Psoas muscle (tissue), 8 donors: Measurements from ENCODE around the gene OAF. TPM values are rescaled to one million over a fixed set of nuclear protein-coding genes. Genes with fewer than 3 reads are reported as not detected.
"Not testable (repeated sequence)": the region's sequence is repeated elsewhere in the genome, so short reads cannot be mapped to it uniquely, and the experiment has no call there.

ENCODE experiments used
- ATAC-seq, 4 donors: fragments of 200-7000 bp; cut with Tn5 transposase; one replicate each; pipeline ENCODE4 v1.9.1; 2020; ENCODE audit warnings: moderate library complexity in 3 of 4, mild to moderate bottlenecking in 2 of 4
- DNase-seq, 2 donors: peaks; one replicate each; pipeline ENCODE4 v3.0.0-alpha.2; 2020
- H3K27ac ChIP-seq: fragments of 200-600 bp; one replicate; pipeline ENCODE4 v1.8.0; 2022
- H3K27me3 ChIP-seq, 3 donors: fragments of 200-600 bp in 1 of 3; one replicate each; pipeline versions ENCODE4 v1.6.1 to v1.8.0; 2013 to 2022; ENCODE audit warnings: low read length in 2 of 3, mild to moderate bottlenecking in 2 of 3, moderate library complexity in 1 of 3; ENCODE audit not compliant: insufficient read depth in 3 of 3
- H3K36me3 ChIP-seq, 2 donors: fragments of 200-600 bp in 1 of 2; one replicate each; pipeline versions ENCODE4 v1.6.1 to v1.8.0; 2013 to 2022; ENCODE audit warnings: low read depth in 1 of 2, mild to moderate bottlenecking in 1 of 2, moderate library complexity in 1 of 2; ENCODE audit not compliant: insufficient read depth in 1 of 2
- H3K4me1 ChIP-seq: fragments of 200-600 bp; one replicate; pipeline ENCODE4 v1.8.0; 2022
- H3K4me3 ChIP-seq: fragments of 200-600 bp; one replicate; pipeline ENCODE4 v1.8.0; 2022; ENCODE audit warnings: mild to moderate bottlenecking
- H3K9me3 ChIP-seq: fragments of 200-600 bp; one replicate; pipeline ENCODE4 v1.8.0; 2022
- WGBS, 3 donors: extraction: QIAGEN DNeasy Blood & Tissue Kit; methylation state at CpG; one replicate each; pipeline versions ENCODE4 v1.1.6 to v1.1.7; 2013; 5-methylcytosine and 5-hydroxymethylcytosine counted together
- intact Hi-C, 2 donors: fragments of 100-400 bp; cut with DNase I; formaldehyde crosslinking; loops; one replicate each; pipeline versions ENCODE4 v1.11.0 to v1.14.2; 2022
- polyA plus RNA-seq, 3 donors: library from polyadenylated mRNA; stranded (reverse); fragments of 200-250 nt; gene quantifications; one replicate each; pipeline ENCODE4 v1.2.3, GENCODE V29; 2013
- total RNA-seq, 4 donors: library from RNA; stranded (reverse); fragmentation: NEBNext Ultra II Directional in 2 of 4; extraction: Animal tissue kit (Norgen Biotek cat#: 25700) in 2 of 4; gene quantifications; one replicate each; pipeline versions ENCODE4 v1.2.1 to v1.2.4, GENCODE V29; 2021 to 2023
- TF ChIP-seq, protein P1 (sequence below): fragments of 200-600 bp; IDR thresholded peaks from one replicate; pipeline ENCODE4 v1.8.0; 2022; ENCODE audit warnings: antibody characterized with exemption
- donor health status: healthy with polysubstance abuse.
- donor health status: DM: no; HTN: no; CAD: no; lungs with moderate emphysema.
- donor health status: Bipolar disorder and iron deficiency.
- donor health status: healthy.
- donor health status: DM: yes; HTN: yes; CAD: no.
- donor health status: DM: no; HTN: no; CAD: no.
- donor health status: DM: no; HTN: no; CAD: no.
- donor health status: DM: yes; HTN: yes; CAD: no.

Gene OAF
- total and polyA plus RNA-seq, 7 donors = 3.2 to 15.3 (median 8.1) TPM

GRCh38 chr11:120272303-120272702, 61.5 kb downstream of the OAF start:
- Histone ChIP-seq H3K36me3 (no peaks in the 10 kb centered on the region), H3K9me3 (no peaks in the 10 kb centered on the region), H3K27me3 (peaks cover 0 to 9% (median 4%) of the 10 kb centered on the region in 3 donors), H3K4me3 (no peak overlapping the region), H3K4me1 (no peaks in the 10 kb centered on the region), H3K27ac (no peak overlapping the region)
- TF ChIP-seq, protein P1, sequence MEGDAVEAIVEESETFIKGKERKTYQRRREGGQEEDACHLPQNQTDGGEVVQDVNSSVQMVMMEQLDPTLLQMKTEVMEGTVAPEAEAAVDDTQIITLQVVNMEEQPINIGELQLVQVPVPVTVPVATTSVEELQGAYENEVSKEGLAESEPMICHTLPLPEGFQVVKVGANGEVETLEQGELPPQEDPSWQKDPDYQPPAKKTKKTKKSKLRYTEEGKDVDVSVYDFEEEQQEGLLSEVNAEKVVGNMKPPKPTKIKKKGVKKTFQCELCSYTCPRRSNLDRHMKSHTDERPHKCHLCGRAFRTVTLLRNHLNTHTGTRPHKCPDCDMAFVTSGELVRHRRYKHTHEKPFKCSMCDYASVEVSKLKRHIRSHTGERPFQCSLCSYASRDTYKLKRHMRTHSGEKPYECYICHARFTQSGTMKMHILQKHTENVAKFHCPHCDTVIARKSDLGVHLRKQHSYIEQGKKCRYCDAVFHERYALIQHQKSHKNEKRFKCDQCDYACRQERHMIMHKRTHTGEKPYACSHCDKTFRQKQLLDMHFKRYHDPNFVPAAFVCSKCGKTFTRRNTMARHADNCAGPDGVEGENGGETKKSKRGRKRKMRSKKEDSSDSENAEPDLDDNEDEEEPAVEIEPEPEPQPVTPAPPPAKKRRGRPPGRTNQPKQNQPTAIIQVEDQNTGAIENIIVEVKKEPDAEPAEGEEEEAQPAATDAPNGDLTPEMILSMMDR = no peak
- no peak for DNase-seq
- no peak for ATAC-seq
- 80 to 82% (median 81%) methylated on average over 2 of the region's 2 CpGs for WGBS, 3 donors
- intact Hi-C loops = no loop called here

- Histone ChIP-seq H3K4me1 (no peaks in the 10 kb centered on the region), H3K4me3 (no peak overlapping the region), H3K36me3 (no peaks in the 10 kb centered on the region), H3K27me3 (peaks cover 0 to 4% (median 4%) of the 10 kb centered on the region in 3 donors), H3K27ac (no peak overlapping the region), H3K9me3 (no peaks in the 10 kb centered on the region)
- no peak for DNase-seq
- TF ChIP-seq, protein P1 = no peak
- ATAC-seq = no peak
- WGBS, 3 donors = 90 to 94% (median 93%) methylated on average over 2 of the region's 2 CpGs
- intact Hi-C loops = no loop called here
Observed at GRCh38 chr11:120273432-120273831, 62.6 kb downstream of the OAF start.

GRCh38 chr11:120273956-120274355, 63.1 kb downstream of the OAF start:
- H3K4me3 ChIP-seq, H3K9me3 ChIP-seq, H3K4me1 ChIP-seq, intact Hi-C loops, DNase-seq, ATAC-seq, H3K36me3 ChIP-seq, H3K27me3 ChIP-seq, H3K27ac ChIP-seq: not testable (repeated sequence)
- 86 to 98% (median 97%) methylated on average over 2 of the region's 2 CpGs for WGBS, 3 donors

DNA sequence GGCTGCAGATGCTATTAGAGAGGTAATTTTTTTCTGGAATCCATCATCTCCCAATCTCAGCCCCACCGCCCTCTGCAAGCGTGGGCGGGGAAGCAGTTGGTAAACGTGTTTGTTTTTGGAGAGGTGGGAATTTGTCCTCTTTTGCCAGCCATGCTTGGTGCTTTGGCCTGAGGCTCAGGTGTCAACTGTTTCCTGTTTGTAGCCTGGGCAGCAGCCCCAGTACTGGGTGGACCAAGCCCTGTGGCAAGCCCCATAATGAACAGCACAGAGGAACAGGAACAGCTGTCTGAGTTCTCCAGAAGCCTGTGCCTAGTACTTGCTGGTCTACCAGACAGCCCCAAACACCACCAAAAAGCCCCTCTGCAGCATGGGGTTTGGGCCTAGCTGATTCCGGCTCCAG, 68.7 kb downstream of the OAF start:
- WGBS, 3 donors = 79 to 80% (median 79%) methylated on average over 5 of the region's 5 CpGs
- Histone ChIP-seq H3K4me1 (no peaks in the 10 kb centered on the region), H3K9me3 (no peaks in the 10 kb centered on the region), H3K27ac (no peak overlapping the region), H3K27me3 (peaks cover 0 to 2% (median 0%) of the 10 kb centered on the region in 3 donors), H3K4me3 (no peak overlapping the region), H3K36me3 (no peaks in the 10 kb centered on the region)
- TF ChIP-seq, protein P1 = no peak
- intact Hi-C loops = no loop called here
- no peak for ATAC-seq
- no peak for DNase-seq

Other genes with a start within 250 kb of the OAF start
- under 1 TPM in 2 of 4 donors, not detected in 2; 0.24 to 0.91 TPM for gene TRIM29, start 72.9 kb upstream of the OAF start, total RNA-seq
- under 1 TPM; 0.09 to 0.44 (median 0.37) TPM for gene TRIM29, start 72.9 kb upstream of the OAF start, polyA plus RNA-seq
- gene POU2F3, start 29.1 kb downstream of the OAF start, total RNA-seq = not detected
- not detected for gene POU2F3, start 29.1 kb downstream of the OAF start, polyA plus RNA-seq
- gene TLCD5, start 114.3 kb downstream of the OAF start, total RNA-seq = 1 to 10 TPM in 2 of 4 donors, under 1 TPM in 2; 0.53 to 2.5 (median 1.4) TPM
- gene TLCD5, start 114.3 kb downstream of the OAF start, polyA plus RNA-seq = under 1 TPM; 0.39 to 0.94 (median 0.48) TPM
- gene ARHGEF12, start 125.4 kb downstream of the OAF start, total RNA-seq = 100 to 1,000 TPM in 1 of 4 donors, 10 to 100 TPM in 3; 45.6 to 102 (median 76.1) TPM
- gene ARHGEF12, start 125.4 kb downstream of the OAF start, polyA plus RNA-seq = 10 to 100 TPM; 14.8 to 40.0 (median 15.7) TPM